ENCODE data around the gene DNER. TPM values are rescaled to one million over a fixed set of nuclear protein-coding genes. Genes with fewer than 3 reads are reported as not detected.
"Not testable (repeated sequence)": the region's sequence is repeated elsewhere in the genome, so short reads cannot be mapped to it uniquely, and the experiment has no call there.

The DNER gene, protein sequence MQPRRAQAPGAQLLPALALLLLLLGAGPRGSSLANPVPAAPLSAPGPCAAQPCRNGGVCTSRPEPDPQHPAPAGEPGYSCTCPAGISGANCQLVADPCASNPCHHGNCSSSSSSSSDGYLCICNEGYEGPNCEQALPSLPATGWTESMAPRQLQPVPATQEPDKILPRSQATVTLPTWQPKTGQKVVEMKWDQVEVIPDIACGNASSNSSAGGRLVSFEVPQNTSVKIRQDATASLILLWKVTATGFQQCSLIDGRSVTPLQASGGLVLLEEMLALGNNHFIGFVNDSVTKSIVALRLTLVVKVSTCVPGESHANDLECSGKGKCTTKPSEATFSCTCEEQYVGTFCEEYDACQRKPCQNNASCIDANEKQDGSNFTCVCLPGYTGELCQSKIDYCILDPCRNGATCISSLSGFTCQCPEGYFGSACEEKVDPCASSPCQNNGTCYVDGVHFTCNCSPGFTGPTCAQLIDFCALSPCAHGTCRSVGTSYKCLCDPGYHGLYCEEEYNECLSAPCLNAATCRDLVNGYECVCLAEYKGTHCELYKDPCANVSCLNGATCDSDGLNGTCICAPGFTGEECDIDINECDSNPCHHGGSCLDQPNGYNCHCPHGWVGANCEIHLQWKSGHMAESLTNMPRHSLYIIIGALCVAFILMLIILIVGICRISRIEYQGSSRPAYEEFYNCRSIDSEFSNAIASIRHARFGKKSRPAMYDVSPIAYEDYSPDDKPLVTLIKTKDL
- polyA plus RNA-seq (ENCODE audit: low read depth in 6 of 6) = not detected

- Mint-ChIP-seq H3K4me3 (peak within 1 kb of the TSS in 7 of 8 donors; percentile 44 to 79 (median 60)), H3K27me3 (peaks cover 67 to 76% (median 67%) of the 10 kb centered on the region in 3 donors), H3K4me1 (peaks cover 4 to 13% (median 13%) of the 10 kb centered on the region in 3 donors), H3K27ac (peak within 1 kb of the TSS in 1 of 6 donors; percentile 61), H3K36me3 (peaks cover 4 to 16% of the 10 kb centered on the region in 2 donors), H3K9me3 (peaks cover 0 to 24% (median 2%) of the 10 kb centered on the region in 7 donors)
- ATAC-seq (ENCODE audit: low read depth in 2 of 2) (peak; percentile 74 to 76), DNase-seq (peak; percentile 11)
Observed at GRCh38 chr2:229714080-229714735, at the start of gene DNER. Gene DNER (minus strand): TSS chr2:229714555. CDS start chr2:229714423, 132 bp downstream.

GRCh38 chr2:229761663-229762062 lies 47.3 kb upstream of the DNER start:
- Mint-ChIP-seq H3K4me1 (no peaks in the 10 kb centered on the region), H3K27ac (peak overlapping the region in 1 of 6 donors; percentile 20), H3K36me3 (peaks cover 15 to 31% of the 10 kb centered on the region in 2 donors), H3K4me3 (no peak overlapping the region), H3K27me3 (no peaks in the 10 kb centered on the region), H3K9me3 (no peaks in the 10 kb centered on the region)
- DNase-seq = no peak
- no peak for ATAC-seq (ENCODE audit: low read depth in 2 of 2)

DNA sequence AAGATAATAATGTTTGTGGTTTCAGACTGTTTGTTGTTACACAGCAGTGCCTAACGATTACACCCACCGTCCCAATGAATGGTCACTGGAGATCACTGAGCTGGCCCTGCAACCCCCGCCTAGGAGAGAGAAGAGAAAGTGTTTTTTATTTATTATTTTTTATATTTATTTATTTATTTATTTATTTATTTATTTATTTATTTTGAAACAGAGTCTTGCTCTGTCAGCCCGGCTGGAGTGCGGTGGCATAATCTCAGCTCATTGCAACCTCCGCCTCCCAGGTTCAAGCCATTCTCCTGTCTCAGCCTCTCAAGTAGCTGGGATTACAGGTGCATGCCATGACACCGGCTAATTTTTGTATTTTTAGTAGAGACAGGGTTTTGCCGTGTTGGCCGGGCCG lies 43.1 kb upstream of the DNER start:
- not testable (repeated sequence) for H3K4me3 Mint-ChIP-seq; H3K4me1 Mint-ChIP-seq; ATAC-seq (ENCODE audit: low read depth in 2 of 2); H3K9me3 Mint-ChIP-seq; H3K27me3 Mint-ChIP-seq; H3K36me3 Mint-ChIP-seq; DNase-seq
- peak overlapping the region in 1 of 6 donors; percentile 40 for H3K27ac Mint-ChIP-seq

DNA sequence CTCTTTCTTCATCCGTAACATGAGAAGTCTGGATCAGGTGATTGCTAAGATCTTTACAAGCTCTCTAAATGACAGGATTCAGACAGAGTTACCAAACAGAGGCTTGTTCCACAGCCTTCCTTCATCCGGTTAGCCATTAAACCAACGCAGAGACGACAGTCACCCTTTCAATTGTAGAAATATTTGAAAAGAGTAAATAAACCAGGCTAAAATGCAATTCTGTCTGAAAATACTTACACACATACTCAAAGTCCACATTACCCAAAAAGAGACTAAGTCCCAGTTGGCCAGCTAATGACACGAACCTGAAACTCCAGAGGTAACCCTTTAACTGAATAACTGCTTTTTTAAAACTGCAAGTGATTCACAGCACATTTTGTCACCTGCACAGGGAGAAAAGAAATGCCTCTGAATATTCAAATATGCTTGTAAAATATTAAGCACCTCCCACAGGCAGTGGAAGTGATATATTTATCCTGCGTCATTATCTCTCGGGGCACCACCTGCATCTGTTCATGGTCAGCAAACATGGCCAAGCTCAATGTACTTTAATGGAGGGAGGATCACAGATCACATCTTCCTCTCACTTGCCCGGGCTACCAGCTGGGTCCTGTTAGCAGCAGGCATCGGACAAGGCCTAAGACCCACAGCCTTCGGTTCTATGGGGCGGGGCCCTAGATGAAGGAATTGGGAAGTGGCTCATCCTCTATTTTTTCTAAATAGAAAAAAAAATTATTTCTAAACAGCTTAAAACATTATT lies 38.8 kb upstream of the DNER start:
- peaks cover 0 to 2% (median 0%) of the 10 kb centered on the region in 7 donors for H3K9me3 Mint-ChIP-seq
- ATAC-seq (ENCODE audit: low read depth in 2 of 2) (no peak), DNase-seq (no peak)
- no peak overlapping the region for H3K4me3 Mint-ChIP-seq
- H3K27me3 Mint-ChIP-seq = no peaks in the 10 kb centered on the region
- no peak overlapping the region for H3K27ac Mint-ChIP-seq
- peaks cover 3 to 6% (median 6%) of the 10 kb centered on the region in 3 donors for H3K4me1 Mint-ChIP-seq
- peaks cover 0 to 7% of the 10 kb centered on the region in 2 donors for H3K36me3 Mint-ChIP-seq

GRCh38 chr2:229749779-229750178 lies 35.4 kb upstream of the DNER start:
- Mint-ChIP-seq H3K27ac (peak overlapping the region in 1 of 6 donors; percentile 74), H3K9me3 (peaks cover 0 to 4% (median 2%) of the 10 kb centered on the region in 7 donors), H3K27me3 (no peaks in the 10 kb centered on the region), H3K4me1 (peaks cover 3 to 6% (median 6%) of the 10 kb centered on the region in 3 donors), H3K36me3 (no peaks in the 10 kb centered on the region), H3K4me3 (peak overlapping the region in 2 of 8 donors; percentile 16 to 82)
- ATAC-seq (ENCODE audit: low read depth in 2 of 2) (peak; percentile 18 to 21), DNase-seq (no peak)

DNA sequence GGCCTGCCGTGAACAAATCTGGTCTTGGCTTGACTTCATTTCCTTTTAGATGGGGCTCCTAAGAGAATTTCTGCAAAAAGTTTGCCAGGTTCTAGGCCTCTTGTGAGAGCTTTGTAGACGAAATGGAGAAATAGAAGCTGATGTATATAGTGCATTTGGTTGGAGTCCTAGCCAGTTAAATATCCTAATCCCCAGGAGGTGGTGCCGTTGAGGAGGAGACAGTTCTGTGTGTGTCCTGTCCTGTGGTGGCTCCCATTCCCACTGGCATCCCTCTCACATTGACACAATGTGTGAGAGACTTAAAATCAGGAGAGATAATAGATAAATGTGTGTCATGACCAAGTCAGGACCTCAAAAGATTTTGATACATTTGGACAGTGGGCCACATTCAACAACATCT lies 34.6 kb upstream of the DNER start:
- Mint-ChIP-seq H3K27ac (no peak overlapping the region), H3K4me1 (peaks cover 3 to 6% (median 6%) of the 10 kb centered on the region in 3 donors), H3K4me3 (no peak overlapping the region), H3K27me3 (no peaks in the 10 kb centered on the region), H3K36me3 (no peaks in the 10 kb centered on the region), H3K9me3 (peaks cover 0 to 9% (median 2%) of the 10 kb centered on the region in 7 donors)
- DNase-seq (no peak), ATAC-seq (ENCODE audit: low read depth in 2 of 2) (no peak)

- H3K4me1 Mint-ChIP-seq; ATAC-seq (ENCODE audit: low read depth in 2 of 2); H3K4me3 Mint-ChIP-seq; DNase-seq; H3K27ac Mint-ChIP-seq: not testable (repeated sequence)
- Mint-ChIP-seq H3K9me3 (peaks cover 14 to 37% (median 23%) of the 10 kb centered on the region in 7 donors), H3K36me3 (peaks cover 5 to 24% of the 10 kb centered on the region in 2 donors), H3K27me3 (peaks cover 6 to 16% (median 11%) of the 10 kb centered on the region in 3 donors)
Observed at GRCh38 chr2:229742691-229743090, 28.3 kb upstream of the DNER start.

DNA sequence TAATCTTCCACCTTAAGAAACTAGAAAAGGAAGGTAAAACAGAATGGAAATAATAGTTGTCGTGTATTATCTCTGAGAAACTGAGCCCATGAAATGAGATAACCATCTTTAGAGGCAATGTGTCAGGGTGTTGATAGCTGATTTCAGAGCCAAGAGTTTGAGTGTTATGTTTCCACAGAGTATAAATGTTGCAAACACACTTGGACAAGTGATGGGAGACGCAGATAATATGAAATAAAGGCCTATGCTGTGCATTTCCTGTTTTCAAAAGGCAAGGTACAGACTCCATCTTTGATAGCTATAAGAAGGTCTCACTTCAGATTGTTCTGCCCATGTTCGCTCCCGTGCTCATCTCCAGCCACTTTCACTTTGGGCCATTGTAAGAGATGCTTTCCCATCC lies 25.9 kb upstream of the DNER start:
- no peak overlapping the region for H3K4me3 Mint-ChIP-seq
- H3K27ac Mint-ChIP-seq = no peak overlapping the region
- DNase-seq (no peak), ATAC-seq (ENCODE audit: low read depth in 2 of 2) (no peak)
- H3K27me3 Mint-ChIP-seq = peaks cover 6 to 16% (median 11%) of the 10 kb centered on the region in 3 donors
- peaks cover 18 to 47% (median 34%) of the 10 kb centered on the region in 7 donors for H3K9me3 Mint-ChIP-seq
- H3K36me3 Mint-ChIP-seq = peaks cover 5 to 33% of the 10 kb centered on the region in 2 donors
- H3K4me1 Mint-ChIP-seq = no peaks in the 10 kb centered on the region

DNA sequence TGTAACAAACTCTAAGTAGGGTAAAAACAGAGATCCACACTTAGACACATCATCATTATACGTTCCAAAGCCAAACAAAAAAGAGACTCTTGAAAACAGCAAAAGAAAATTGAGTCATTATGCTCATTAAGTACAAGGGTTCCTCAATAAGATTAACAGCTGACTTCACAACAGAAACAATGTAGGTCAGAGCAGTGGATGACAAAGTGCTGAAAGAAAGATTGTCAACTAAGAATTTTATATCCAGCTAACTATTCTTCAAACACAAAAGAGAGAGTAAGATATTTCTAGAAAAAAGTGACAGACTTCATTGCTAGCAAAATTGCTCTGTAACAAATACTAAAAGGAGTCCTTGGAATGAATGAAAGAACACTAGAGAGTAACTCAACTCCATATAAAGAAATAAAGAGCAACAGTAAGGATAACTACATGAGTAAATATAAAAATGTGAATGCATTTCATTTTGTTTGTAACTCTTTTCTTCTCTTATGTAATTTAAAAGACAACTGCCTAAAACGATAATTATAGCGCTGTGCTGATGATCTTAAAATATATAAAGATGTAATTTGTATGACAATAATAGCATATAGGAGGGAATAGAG lies 23.8 kb upstream of the DNER start:
- Mint-ChIP-seq H3K4me1 (no peaks in the 10 kb centered on the region), H3K4me3 (no peak overlapping the region), H3K36me3 (peaks cover 5 to 33% of the 10 kb centered on the region in 2 donors), H3K27me3 (peaks cover 13 to 28% (median 20%) of the 10 kb centered on the region in 3 donors), H3K9me3 (peaks cover 18 to 39% (median 34%) of the 10 kb centered on the region in 7 donors), H3K27ac (no peak overlapping the region)
- ATAC-seq (ENCODE audit: low read depth in 2 of 2) = no peak
- no peak for DNase-seq

GRCh38 chr2:229734410-229734809 lies 20.1 kb upstream of the DNER start:
- no peak for DNase-seq
- Mint-ChIP-seq H3K4me1 (no peaks in the 10 kb centered on the region), H3K9me3 (peaks cover 11 to 27% (median 25%) of the 10 kb centered on the region in 7 donors), H3K27ac (no peak overlapping the region), H3K27me3 (peaks cover 7 to 30% (median 21%) of the 10 kb centered on the region in 3 donors), H3K36me3 (peaks cover 5 to 26% of the 10 kb centered on the region in 2 donors), H3K4me3 (no peak overlapping the region)
- ATAC-seq (ENCODE audit: low read depth in 2 of 2) = no peak

GRCh38 chr2:229733611-229734245 lies 19.4 kb upstream of the DNER start:
- no peak overlapping the region for H3K4me3 Mint-ChIP-seq
- H3K4me1 Mint-ChIP-seq = no peaks in the 10 kb centered on the region

GRCh38 chr2:229732897-229733296 lies 18.5 kb upstream of the DNER start:
- ATAC-seq (ENCODE audit: low read depth in 2 of 2) (no peak), DNase-seq (no peak)
- no peak overlapping the region for H3K4me3 Mint-ChIP-seq
- H3K27me3 Mint-ChIP-seq = peaks cover 13 to 30% (median 21%) of the 10 kb centered on the region in 3 donors
- H3K36me3 Mint-ChIP-seq = peaks cover 0 to 11% of the 10 kb centered on the region in 2 donors
- H3K9me3 Mint-ChIP-seq = peaks cover 3 to 13% (median 12%) of the 10 kb centered on the region in 7 donors
- peak overlapping the region in 1 of 6 donors; percentile 70 for H3K27ac Mint-ChIP-seq
- H3K4me1 Mint-ChIP-seq = no peaks in the 10 kb centered on the region

More at GRCh38 chr2:229733611-229734245, 19.4 kb upstream of the DNER start:
- ATAC-seq (ENCODE audit: low read depth in 2 of 2) = no peak
- peaks cover 2 to 19% of the 10 kb centered on the region in 2 donors for H3K36me3 Mint-ChIP-seq
- DNase-seq = no peak
- peaks cover 10 to 30% (median 21%) of the 10 kb centered on the region in 3 donors for H3K27me3 Mint-ChIP-seq
- H3K9me3 Mint-ChIP-seq = peaks cover 5 to 20% (median 18%) of the 10 kb centered on the region in 7 donors
- no peak overlapping the region for H3K27ac Mint-ChIP-seq

All from naive B cell (primary cell).